NAMALWA (cell line): Measurements from ENCODE around the gene DNAH9.

Experiments
- DNase-seq: peaks from one replicate; pipeline ENCODE4 v3.0.0-alpha.2; 2015; ENCODE audit warnings: low spot score

Gene DNAH9

DNA sequence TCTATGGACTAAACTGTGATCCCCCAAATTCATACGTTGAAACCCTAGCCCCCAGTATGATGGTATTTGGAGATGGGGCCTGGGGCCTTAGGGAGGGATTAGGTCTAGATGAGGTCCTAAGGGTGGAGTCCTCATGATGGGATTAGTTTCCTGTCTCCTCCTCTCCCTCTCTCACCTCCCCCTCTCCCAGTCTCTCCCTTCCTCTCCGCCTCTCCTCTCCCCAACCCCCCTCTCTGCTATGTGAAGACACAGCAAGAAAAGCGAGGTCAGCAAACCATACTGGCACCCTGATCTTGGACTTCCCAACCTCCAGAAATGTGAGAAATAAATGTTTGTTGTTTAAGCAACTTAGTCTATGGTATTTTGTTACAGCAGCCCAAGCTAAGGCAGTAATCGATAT, 383.6 kb downstream of the DNAH9 start:
- DNase-seq = no peak

DNA sequence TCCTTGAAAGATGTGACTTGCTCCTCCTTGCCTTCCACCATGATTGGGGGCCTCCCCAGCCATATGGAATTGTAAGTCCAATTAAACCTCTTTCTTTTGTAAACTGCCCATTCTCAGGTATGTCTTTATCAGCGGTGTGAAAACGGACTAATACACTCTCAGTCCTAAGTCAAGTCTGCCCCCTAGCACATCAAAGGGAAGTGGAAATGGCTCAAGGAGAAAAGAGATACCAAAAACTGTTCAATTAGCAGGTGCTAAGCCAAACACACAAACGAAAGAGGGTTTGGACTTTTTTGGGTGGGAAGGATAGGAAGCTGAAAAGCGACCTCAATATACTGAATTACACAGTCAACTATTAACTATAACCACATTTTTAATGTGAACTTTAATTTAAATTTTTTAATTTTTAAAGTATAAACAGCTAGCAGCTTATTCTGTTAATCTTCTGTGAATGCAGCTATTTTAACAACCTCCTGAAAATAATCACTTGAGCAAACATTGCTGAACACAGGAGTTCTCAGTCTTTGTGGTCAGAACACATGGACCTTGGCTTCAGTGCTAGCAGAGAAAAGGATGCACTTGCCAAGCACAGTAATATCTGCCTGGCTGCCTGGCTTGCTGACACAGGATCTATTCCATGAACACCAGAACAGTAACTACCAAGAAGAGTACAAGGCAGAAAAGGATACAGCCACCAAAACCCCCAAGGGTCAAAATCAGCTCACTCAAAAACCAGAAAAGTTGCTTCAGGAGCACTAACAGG, 388.1 kb downstream of the DNAH9 start:
- no peak for DNase-seq

DNA sequence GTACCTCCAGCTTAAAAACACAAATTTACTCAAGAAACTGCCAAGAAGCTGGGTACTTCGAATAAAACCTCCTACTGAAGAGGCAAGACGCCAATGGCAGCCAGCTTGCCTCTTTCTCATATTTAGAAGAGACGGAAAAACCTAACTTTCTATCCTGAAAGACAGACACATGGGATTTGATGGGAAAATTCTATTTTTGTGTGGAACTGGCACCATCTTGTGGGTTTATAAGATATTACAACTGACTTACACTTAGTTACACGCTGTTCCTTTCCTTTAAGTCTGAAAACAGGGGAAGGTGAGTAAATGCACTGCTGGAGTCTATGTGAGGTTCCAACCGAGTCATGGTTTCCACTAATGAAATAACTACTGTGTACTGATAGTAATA, 388.7 kb downstream of the DNAH9 start:
- peak; percentile 3 for DNase-seq

DNA sequence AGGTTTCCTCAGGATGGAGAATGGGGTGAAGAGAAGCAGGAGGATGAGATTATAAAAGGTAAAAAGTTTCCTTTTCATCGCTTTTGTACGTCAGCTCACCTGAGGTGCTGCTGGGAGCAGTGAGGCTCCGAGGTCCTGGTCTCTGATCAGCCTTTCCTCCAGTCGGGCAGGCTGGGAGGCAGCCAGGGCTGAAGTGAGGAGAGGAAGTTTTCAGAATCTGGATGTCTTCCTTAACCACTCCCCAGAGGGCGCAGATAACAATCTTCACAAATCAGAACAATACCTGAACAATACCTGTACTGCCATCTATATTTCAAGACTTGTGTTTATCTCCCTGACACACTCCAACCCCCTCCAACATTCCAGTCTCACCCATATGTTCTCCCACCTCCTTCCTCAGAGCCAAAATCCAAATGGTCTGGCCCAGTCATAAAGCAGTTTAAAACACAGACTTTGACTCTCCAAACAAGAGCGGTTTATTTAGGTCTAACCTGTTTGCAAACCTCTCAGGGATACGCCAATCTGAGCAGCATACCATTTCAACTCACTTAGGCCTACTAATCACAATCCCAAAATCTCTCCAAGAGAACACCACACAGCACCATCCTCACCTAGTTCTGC, 392.2 kb downstream of the DNAH9 start:
- no peak for DNase-seq

DNA sequence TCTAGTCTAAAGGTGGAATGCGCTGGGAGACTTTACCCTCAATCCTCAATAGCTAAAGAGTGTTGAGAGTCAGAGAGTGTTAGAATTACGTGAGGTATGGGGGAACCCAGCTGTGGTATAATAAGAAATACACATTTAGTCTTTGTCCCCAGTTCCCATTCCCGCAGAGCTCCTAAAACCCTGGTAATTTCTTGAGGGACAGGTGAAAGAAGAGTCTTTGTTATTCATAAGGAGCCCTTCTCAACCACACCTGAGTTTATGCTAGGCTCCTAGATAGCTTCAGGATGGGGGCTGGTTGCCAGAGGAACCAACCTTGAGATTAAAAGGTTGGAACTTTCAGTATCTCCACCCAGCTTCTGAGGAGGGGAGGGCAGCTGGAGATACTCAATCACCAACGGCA, 393.2 kb downstream of the DNAH9 start:
- no peak for DNase-seq

DNA sequence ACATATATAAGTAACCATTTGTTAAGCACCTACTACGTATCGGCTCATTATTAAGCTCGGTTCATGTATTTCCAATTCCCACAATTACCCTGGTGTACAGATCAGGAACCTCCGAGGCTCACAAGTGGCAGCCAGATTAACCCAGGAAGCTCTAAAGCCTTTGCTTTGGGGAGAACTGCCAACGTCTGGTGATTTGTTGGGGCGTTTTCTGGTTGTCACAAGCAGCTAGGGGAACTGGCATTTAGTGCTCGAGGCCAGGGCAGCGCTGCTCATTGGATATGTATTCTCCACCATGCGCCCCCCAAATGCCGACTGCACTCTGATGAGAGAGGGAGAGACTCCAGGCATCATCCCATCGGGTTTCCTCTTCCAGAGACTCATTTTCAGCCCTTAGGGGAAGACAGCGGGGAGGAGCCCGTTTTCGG, 398.5 kb downstream of the DNAH9 start:
- peak; percentile 68 for DNase-seq

DNA sequence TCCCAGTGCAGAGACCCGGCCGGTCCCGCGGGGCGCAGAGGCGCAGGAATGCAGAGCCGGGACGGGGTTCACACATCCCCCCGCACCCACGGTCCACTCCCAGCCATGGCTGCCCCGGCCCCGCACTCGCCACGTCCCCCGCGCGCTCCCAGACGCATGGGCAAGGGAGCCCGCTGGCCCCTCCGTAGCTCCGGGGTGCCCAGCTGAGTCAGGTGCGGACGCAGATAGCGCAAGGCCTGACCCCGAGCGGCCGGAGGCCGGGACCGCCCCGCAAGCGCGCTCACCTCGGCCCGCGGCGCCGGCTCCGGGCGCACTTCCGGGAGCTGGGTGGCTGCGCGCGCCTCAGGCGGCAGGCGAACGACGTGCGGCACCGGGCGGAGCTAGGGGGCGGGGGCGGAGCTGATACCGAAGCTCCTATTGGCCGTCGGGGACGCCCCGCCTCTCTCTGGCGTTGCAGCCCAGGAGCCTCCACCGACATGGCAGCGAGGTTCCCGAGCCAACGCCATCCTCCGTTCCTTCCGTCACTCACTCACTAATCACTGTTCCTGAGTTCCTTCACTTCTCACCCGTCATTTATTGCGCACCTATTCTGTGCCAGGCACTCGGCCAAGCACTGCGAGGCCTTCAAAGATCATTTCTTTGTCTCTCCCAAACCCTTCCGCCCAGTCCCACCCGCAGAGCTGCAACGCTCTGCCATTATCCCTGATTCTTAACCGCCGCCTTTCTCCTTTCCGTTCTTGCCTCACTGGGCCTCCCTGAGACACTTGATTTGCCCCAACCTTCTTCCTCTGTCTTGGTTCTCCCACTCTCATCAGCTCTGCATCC, 399.1 kb downstream of the DNAH9 start, which contains the start of gene ZNF18:
TSS of gene ZNF18 (minus strand) at position 329 of the 825 bp plus-strand sequence. CDS start 4,646 bp downstream, outside the sequence.
- DNase-seq = peak; percentile 83

DNA sequence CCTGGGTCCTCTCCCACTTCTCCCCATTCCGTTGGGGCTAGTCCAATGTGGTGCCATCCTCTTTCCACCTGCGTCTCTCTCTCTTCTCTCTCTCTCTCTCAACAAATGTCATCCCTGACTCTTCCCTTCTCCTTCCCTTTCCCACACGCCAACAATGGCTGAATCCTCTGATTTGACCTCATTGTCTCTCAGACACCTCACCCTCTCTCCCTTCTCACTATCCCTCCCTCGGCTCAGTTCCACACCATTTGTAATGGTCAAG, 399.6 kb downstream of the DNAH9 start:
- no peak for DNase-seq

DNA sequence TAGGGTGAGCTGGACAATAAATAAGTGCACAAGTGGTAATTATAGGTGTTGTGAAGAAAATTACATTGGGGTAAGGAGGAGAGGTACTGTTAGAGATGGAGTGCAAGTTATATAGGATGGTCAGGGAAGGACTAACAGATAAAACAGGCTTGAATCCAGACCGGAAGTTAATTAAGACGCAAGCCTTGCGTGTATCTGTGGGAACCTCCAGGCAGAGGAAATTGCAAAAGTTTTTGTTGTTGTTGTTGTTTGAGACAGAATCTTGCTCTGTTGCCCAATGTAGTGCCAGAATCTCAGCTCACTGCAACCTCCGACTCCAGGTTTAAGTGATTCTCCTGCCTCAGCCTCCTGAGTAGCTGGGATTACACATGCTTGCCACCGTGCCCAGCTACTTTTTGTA, 401.4 kb downstream of the DNAH9 start:
- no peak for DNase-seq

DNA sequence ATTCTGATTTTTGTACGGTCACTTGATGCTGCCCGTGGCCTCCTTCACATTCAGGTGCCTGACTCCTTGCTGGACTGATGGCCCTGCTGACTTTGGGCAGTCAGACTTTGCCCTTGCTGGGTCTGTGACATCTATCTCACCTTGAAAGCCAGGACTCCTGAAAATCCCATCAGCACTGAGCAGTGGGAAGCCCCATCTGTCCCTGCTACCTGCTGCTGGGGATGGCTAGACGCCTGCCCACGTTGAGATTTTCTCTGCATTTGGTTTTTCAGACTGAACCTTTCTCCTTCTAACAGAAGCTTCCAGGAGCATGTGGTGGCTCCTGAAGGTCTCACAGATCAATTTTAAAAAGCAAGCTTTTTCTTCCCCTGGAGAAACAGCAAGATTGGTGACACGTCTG, 409.2 kb downstream of the DNAH9 start:
- no peak for DNase-seq
